Measurements from ENCODE around the gene NUDT7.
A peak's percentile ranks its signal among the peaks of the same experiment; 100 is the strongest.

The NUDT7 gene

GRCh38 chr16:77722309-77723107 lies at the start of gene NUDT7:
NUDT7 (plus strand) TSS chr16:77722514; CDS start chr16:77722583, 69 bp downstream.
- DNase-seq (ENCODE audit: low read depth) = peak; percentile 92

- peak; percentile 6 for DNase-seq (ENCODE audit: low read depth)
Observed at GRCh38 chr16:77674888-77675287, 47.4 kb upstream of the NUDT7 start.

- peak; percentile 67 for DNase-seq (ENCODE audit: low read depth)
Observed at GRCh38 chr16:77675464-77676324, 46.6 kb upstream of the NUDT7 start.

GRCh38 chr16:77677129-77677528 lies 45.2 kb upstream of the NUDT7 start:
- no peak for DNase-seq (ENCODE audit: low read depth)

- no peak for DNase-seq (ENCODE audit: low read depth)
Observed at GRCh38 chr16:77679391-77679790, 42.9 kb upstream of the NUDT7 start.

- DNase-seq (ENCODE audit: low read depth) = peak; percentile 3
Observed at GRCh38 chr16:77679901-77680300, 42.4 kb upstream of the NUDT7 start.

GRCh38 chr16:77680496-77680895 lies 41.8 kb upstream of the NUDT7 start:
- DNase-seq (ENCODE audit: low read depth) = no peak

- no peak for DNase-seq (ENCODE audit: low read depth)
Observed at GRCh38 chr16:77682586-77682985, 39.7 kb upstream of the NUDT7 start.

- no peak for DNase-seq (ENCODE audit: low read depth)
Observed at GRCh38 chr16:77683397-77684180, 38.7 kb upstream of the NUDT7 start.

- DNase-seq (ENCODE audit: low read depth) = no peak
Observed at GRCh38 chr16:77684181-77684526, 38.2 kb upstream of the NUDT7 start.

GRCh38 chr16:77686385-77686784 lies 35.9 kb upstream of the NUDT7 start:
- no peak for DNase-seq (ENCODE audit: low read depth)

- DNase-seq (ENCODE audit: low read depth) = no peak
Observed at GRCh38 chr16:77689971-77690370, 32.3 kb upstream of the NUDT7 start.

- no peak for DNase-seq (ENCODE audit: low read depth)
Observed at GRCh38 chr16:77690416-77690815, 31.9 kb upstream of the NUDT7 start.

- no peak for DNase-seq (ENCODE audit: low read depth)
Observed at GRCh38 chr16:77692612-77693011, 29.7 kb upstream of the NUDT7 start.

GRCh38 chr16:77696149-77696548 lies 26.2 kb upstream of the NUDT7 start:
- no peak for DNase-seq (ENCODE audit: low read depth)

- DNase-seq (ENCODE audit: low read depth) = no peak
Observed at GRCh38 chr16:77700846-77701245, 21.5 kb upstream of the NUDT7 start.

- no peak for DNase-seq (ENCODE audit: low read depth)
Observed at GRCh38 chr16:77705351-77705750, 17.0 kb upstream of the NUDT7 start.

- no peak for DNase-seq (ENCODE audit: low read depth)
Observed at GRCh38 chr16:77711179-77711578, 11.1 kb upstream of the NUDT7 start.

GRCh38 chr16:77711775-77712174 lies 10.5 kb upstream of the NUDT7 start:
- DNase-seq (ENCODE audit: low read depth) = no peak

- no peak for DNase-seq (ENCODE audit: low read depth)
Observed at GRCh38 chr16:77715145-77715544, 7.2 kb upstream of the NUDT7 start.

- DNase-seq (ENCODE audit: low read depth) = no peak
Observed at GRCh38 chr16:77721752-77722308, 484 bp upstream of the NUDT7 start.

GRCh38 chr16:77723108-77723514 lies 797 bp downstream of the NUDT7 start:
- peak; percentile 28 for DNase-seq (ENCODE audit: low read depth)

All from ELR (cell line).